Ovary (tissue), 9 donors: ENCODE results near the gene PCGF2. TPM values are rescaled to one million over a fixed set of nuclear protein-coding genes. Genes with fewer than 3 reads are reported as not detected.

Experiments
- DNase-seq, 5 donors: peaks; one replicate each; pipeline ENCODE4 v3.0.0-alpha.2; 2019 to 2020
- H3K27ac ChIP-seq, 2 donors: fragments of 200-600 bp; one replicate each; pipeline versions ENCODE4 v1.5.1 to v1.8.0; 2019 to 2022
- H3K27me3 ChIP-seq: fragments of 200-600 bp; one replicate; pipeline ENCODE4 v1.8.0; 2022
- H3K36me3 ChIP-seq: fragments of 200-600 bp; sonication (generic); one replicate; pipeline ENCODE4 v1.5.1; 2019
- H3K4me1 ChIP-seq: one replicate; pipeline ENCODE4 v1.8.1; 2013; ENCODE audit warnings: mild to moderate bottlenecking, moderate library complexity; ENCODE audit not compliant: insufficient read depth
- H3K4me3 ChIP-seq: fragments of 200-600 bp; sonication (generic); one replicate; pipeline ENCODE4 v1.5.1; 2017
- H3K9me3 ChIP-seq, 2 donors: fragments of 200-600 bp in 1 of 2; sonication (generic) in 1 of 2; one replicate each; pipeline versions ENCODE4 v1.5.1 to v1.8.1; 2013 to 2019; ENCODE audit warnings: mild to moderate bottlenecking in 1 of 2, moderate library complexity in 1 of 2
- CTCF ChIP-seq, 3 donors: fragments of 450-650 bp in 2 of 3; fragments of 200-600 bp in 1 of 3; IDR thresholded peaks; one replicate each; pipeline versions ENCODE4 v1.5.1 to v1.8.0; 2016 to 2022; ENCODE audit warnings: antibody characterized with exemption in 3 of 3, mild to moderate bottlenecking in 1 of 3
- EP300 ChIP-seq: sonication (generic); formaldehyde crosslinking; IDR thresholded peaks from one replicate; pipeline ENCODE4 v1.6.1; 2017; ENCODE audit warnings: antibody characterized with exemption
- POLR2A ChIP-seq: fragments of 450-650 bp; IDR thresholded peaks from one replicate; pipeline ENCODE4 v1.6.1; 2017; ENCODE audit warnings: antibody characterized with exemption, mild to moderate bottlenecking, moderate library complexity
- WGBS, 3 donors: extraction: QIAGEN DNeasy Blood & Tissue Kit in 1 of 3; methylation state at CpG; one replicate each; pipeline versions ENCODE4 v1.1.5 to v1.1.7; 2013 to 2017; 5-methylcytosine and 5-hydroxymethylcytosine counted together
- intact Hi-C, 4 donors: fragments of 100-400 bp; cut with DNase I; formaldehyde crosslinking; loops; one replicate each; pipeline versions ENCODE4 v1.11.0 to v1.15.1; 2022 to 2023
- polyA plus RNA-seq, 2 donors: library from polyadenylated mRNA; stranded (reverse); fragments of 200-250 nt in 1 of 2; fragments of 350-450 nt in 1 of 2; fragmentation: Illumina TruSeq in 1 of 2; extraction: RNeasy Lipid Tissue Mini Kit (QIAGEN cat#74804) in 1 of 2; gene quantifications; one replicate each; pipeline ENCODE4 v1.2.3, GENCODE V29; 2013 to 2014
- total RNA-seq, 7 donors: library from RNA; depleted of rRNA in 2 of 7; stranded (reverse); fragments of >200 nt in 2 of 7; fragmentation: NEBNext Ultra II Directional in 3 of 7; extraction: Animal tissue kit (Norgen Biotek cat#: 25700) in 3 of 7; gene quantifications; one replicate each; pipeline versions ENCODE4 v1.1.0 to v1.2.4, GENCODE V29; 2016 to 2023
- donor health status: DM: no; HTN: no; CAD: no; lungs with moderate emphysema.
- donor health status: DM: no; HTN: no; CAD: no.
- donor health status: Bipolar disorder and iron deficiency.
- donor health status: DM: yes; HTN: yes; CAD: no.
- donor health status: DM: no; HTN: no; CAD: no.
- donor health status: DM: yes; HTN: yes; CAD: no.

The PCGF2 gene
- total and polyA plus RNA-seq, 9 donors: 7.4 to 92.7 (median 62.3) TPM

GRCh38 chr17:38716368-38717005 is 31.6 kb downstream of the PCGF2 start:
- no peak overlapping the region for H3K4me3 ChIP-seq
- intact Hi-C loops: no loop called here
- H3K4me1 ChIP-seq: no peaks in the 10 kb centered on the region
- 84 to 90% (median 89%) methylated on average over 16 to 18 of the region's 18 CpGs for WGBS, 3 donors
- DNase-seq: no peak
- no peaks in the 10 kb centered on the region for H3K27me3 ChIP-seq
- TF ChIP-seq CTCF (IDR thresholded peaks at IDR 0.05) (no peak), EP300 (no peak), POLR2A (no peak)
- H3K27ac ChIP-seq: no peak overlapping the region
- no peaks in the 10 kb centered on the region for H3K9me3 ChIP-seq
- no peaks in the 10 kb centered on the region for H3K36me3 ChIP-seq

DNA sequence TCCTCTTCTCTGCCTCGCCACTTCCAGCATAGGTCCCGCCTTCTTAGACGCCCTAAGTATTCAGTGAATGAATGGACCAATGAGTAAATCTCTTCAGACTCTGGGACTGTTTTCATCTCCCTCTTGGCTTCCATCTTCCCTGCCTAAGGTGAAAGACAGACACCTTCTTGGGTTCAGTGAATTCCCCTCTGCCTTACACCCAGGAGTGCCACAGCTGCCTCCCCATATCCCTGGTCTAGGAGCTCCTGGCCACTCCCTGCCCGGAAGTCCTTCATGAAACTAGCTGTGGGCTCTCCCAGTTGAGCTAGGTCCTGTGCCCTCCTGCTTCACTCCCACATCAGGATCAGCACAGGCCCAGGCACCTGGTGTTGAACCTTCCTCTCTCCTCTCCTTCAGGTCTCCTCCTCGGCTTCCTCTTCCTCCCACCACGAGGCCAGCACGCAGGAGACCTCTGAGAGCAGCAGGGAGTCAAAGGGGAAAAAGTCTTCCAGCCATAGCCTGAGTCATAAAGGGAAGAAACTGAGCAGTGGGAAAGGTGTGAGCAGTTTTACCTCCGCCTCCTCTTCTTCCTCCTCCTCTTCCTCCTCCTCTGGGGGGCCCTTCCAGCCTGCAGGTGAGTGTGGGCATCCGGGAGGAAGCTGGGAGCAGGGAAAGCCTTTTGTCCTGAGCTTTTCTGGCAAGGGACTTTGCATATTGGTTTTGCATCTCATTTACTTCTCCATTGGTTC is 32.8 kb downstream of the PCGF2 start:
- TF ChIP-seq CTCF (IDR thresholded peaks at IDR 0.05) (no peak), EP300 (no peak), POLR2A (no peak)
- Histone ChIP-seq H3K36me3 (no peaks in the 10 kb centered on the region), H3K9me3 (no peaks in the 10 kb centered on the region), H3K27ac (no peak overlapping the region), H3K27me3 (no peaks in the 10 kb centered on the region), H3K4me3 (no peak overlapping the region), H3K4me1 (no peaks in the 10 kb centered on the region)
- WGBS, 3 donors: 81 to 87% (median 84%) methylated on average over 9 of the region's 9 CpGs
- intact Hi-C loops: no loop called here
- DNase-seq: no peak

DNA sequence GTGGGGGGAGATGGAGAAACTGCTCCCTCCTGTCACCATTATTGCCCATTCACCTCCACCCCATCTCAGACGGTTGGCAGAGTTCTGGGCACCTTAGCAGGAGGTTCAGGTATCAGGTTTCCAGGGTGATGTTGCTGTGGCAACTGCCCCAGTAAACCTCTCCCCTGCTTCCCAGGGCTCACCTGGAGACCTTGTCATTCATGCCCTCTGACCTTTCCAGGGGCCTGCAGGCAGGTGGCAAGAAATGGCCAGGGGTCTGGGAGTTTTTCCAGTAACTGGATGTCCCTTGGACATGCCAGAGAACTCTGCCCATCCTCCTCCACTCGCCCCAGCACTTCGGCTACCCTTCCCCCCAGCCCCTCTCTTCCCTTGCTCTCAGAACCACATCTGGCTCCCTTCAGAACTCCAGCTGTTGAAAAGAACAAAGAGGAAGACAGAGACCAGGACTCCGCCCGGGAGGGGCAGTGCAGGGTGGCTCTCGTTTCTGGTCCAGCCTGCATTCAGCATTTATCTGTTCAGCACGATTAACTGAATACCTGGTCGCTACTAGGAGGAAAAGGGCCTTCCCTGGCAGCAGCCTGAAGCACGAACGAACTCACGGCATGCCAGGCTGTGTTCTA is 34.6 kb downstream of the PCGF2 start:
- Histone ChIP-seq H3K4me1 (no peaks in the 10 kb centered on the region), H3K36me3 (no peaks in the 10 kb centered on the region), H3K27me3 (no peaks in the 10 kb centered on the region), H3K27ac (no peak overlapping the region), H3K4me3 (no peak overlapping the region), H3K9me3 (no peaks in the 10 kb centered on the region)
- WGBS, 3 donors: 44 to 55% (median 54%) methylated on average over 11 of the region's 11 CpGs
- TF ChIP-seq POLR2A (no peak), EP300 (no peak), CTCF (IDR thresholded peaks at IDR 0.05) (no peak)
- intact Hi-C loops: no loop called here
- no peak for DNase-seq

DNA sequence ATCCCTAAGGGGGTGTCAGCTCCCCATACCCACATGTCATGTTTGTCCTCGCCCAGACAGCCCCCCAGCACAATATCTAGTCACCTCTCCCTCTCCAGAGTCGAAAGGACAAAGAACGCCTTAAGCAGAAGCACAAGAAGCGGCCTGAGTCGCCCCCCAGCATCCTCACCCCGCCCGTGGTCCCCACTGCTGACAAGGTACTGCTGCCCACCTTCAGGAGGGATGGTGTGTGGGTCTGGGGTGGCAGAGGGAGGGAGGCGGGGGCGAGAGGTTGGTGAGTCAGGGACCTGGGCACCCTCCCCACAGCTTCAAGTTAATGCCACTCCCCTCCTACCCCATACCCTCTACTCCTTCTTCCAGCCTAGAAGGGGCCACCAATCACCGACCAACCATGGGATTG is 35.5 kb downstream of the PCGF2 start:
- H3K36me3 ChIP-seq: no peaks in the 10 kb centered on the region

More for the DNA sequence above, 35.5 kb downstream of the PCGF2 start:
- 90 to 92% (median 92%) methylated on average over 10 of the region's 10 CpGs for WGBS, 3 donors
- no peak overlapping the region for H3K27ac ChIP-seq
- intact Hi-C loops: no loop called here
- TF ChIP-seq EP300 (no peak), CTCF (IDR thresholded peaks at IDR 0.05) (no peak), POLR2A (no peak)
- H3K4me3 ChIP-seq: no peak overlapping the region
- no peaks in the 10 kb centered on the region for H3K27me3 ChIP-seq
- H3K4me1 ChIP-seq: no peaks in the 10 kb centered on the region
- no peak for DNase-seq
- H3K9me3 ChIP-seq: no peaks in the 10 kb centered on the region
